Activated naive CD8-positive, alpha-beta T cell treated with anti-CD3 and anti-CD28 coated beads, Interleukin-2, amount 50 U/mL, for 16 hours (primary cell): ENCODE measurements around the gene KCNQ5.
"Not testable (repeated sequence)": the region's sequence is repeated elsewhere in the genome, so short reads cannot be mapped to it uniquely, and the experiment has no call there.

Experiments
- DNase-seq: peaks from one replicate; pipeline ENCODE4 v3.0.0-alpha.2; 2020; ENCODE audit warnings: low read depth, low spot score

The KCNQ5 gene

GRCh38 chr6:72950114-72950860 is 328.4 kb downstream of the KCNQ5 start:
- no peak for DNase-seq

GRCh38 chr6:72952808-72953630 is 331.2 kb downstream of the KCNQ5 start:
- DNase-seq = no peak

- no peak for DNase-seq
Measured at GRCh38 chr6:72953971-72954381, 332.1 kb downstream of the KCNQ5 start.

- DNase-seq = no peak
Measured at GRCh38 chr6:72954716-72955115, 332.9 kb downstream of the KCNQ5 start.

GRCh38 chr6:72955666-72956065 is 333.8 kb downstream of the KCNQ5 start:
- DNase-seq = no peak

GRCh38 chr6:72956272-72956671 is 334.4 kb downstream of the KCNQ5 start:
- DNase-seq = no peak

GRCh38 chr6:72959821-72960220 is 338.0 kb downstream of the KCNQ5 start:
- no peak for DNase-seq

GRCh38 chr6:72963946-72964345 is 342.1 kb downstream of the KCNQ5 start:
- DNase-seq = no peak

- no peak for DNase-seq
Measured at GRCh38 chr6:72966628-72967280, 344.9 kb downstream of the KCNQ5 start.

GRCh38 chr6:72967329-72967728 is 345.5 kb downstream of the KCNQ5 start:
- no peak for DNase-seq

GRCh38 chr6:72968704-72969103 is 346.8 kb downstream of the KCNQ5 start:
- DNase-seq = no peak

GRCh38 chr6:72969666-72970065 is 347.8 kb downstream of the KCNQ5 start:
- no peak for DNase-seq

GRCh38 chr6:72972579-72972978 is 350.7 kb downstream of the KCNQ5 start:
- DNase-seq = no peak

GRCh38 chr6:72974276-72974675 is 352.4 kb downstream of the KCNQ5 start:
- DNase-seq = no peak

- DNase-seq = no peak
Measured at GRCh38 chr6:72975352-72975752, 353.5 kb downstream of the KCNQ5 start.

GRCh38 chr6:72976484-72976883 is 354.6 kb downstream of the KCNQ5 start:
- DNase-seq = no peak

GRCh38 chr6:72977114-72977513 is 355.2 kb downstream of the KCNQ5 start:
- DNase-seq = no peak

GRCh38 chr6:72978808-72979207 is 356.9 kb downstream of the KCNQ5 start:
- not testable (repeated sequence) for DNase-seq

GRCh38 chr6:72984189-72984831 is 362.4 kb downstream of the KCNQ5 start:
- DNase-seq = not testable (repeated sequence)

- DNase-seq = no peak
Measured at GRCh38 chr6:72984981-72985665, 363.3 kb downstream of the KCNQ5 start.

- no peak for DNase-seq
Measured at GRCh38 chr6:72987301-72987700, 365.4 kb downstream of the KCNQ5 start.
